ENCODE data around the gene AGBL1.

The AGBL1 gene

DNA sequence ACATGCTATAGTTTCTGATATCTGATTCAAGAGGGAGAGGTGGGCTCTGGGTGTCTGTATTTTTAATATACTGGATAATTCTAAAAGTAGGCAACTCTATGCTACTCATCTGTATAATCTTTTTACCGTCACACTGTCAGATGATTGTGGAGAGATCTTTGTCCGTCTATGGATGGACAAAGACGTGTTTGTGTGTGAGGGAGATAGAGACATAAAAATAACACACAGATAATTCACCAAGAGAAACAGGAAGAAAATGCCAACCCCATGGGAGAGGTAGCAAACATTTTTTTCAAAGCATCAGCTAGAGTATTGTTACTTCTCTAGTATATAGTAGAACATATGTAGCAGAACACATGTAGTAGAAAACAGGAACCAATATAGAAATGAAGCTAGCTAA is 346.1 kb downstream of the AGBL1 start:
- no peaks in the 10 kb centered on the region for H3K36me3 ChIP-seq (ENCODE audit: low read length)

GRCh38 chr15:86432861-86433260 is 353.2 kb downstream of the AGBL1 start:
- Histone ChIP-seq H2AFZ (ENCODE audit: low read depth, low read length, severe bottlenecking) (no peak overlapping the region), H3K27me3 (ENCODE audit: low read length) (no peaks in the 10 kb centered on the region), H4K20me1 (ENCODE audit: low read depth, low read length) (no peaks in the 10 kb centered on the region), H3K4me2 (ENCODE audit: low read depth, low read length, poor library complexity, severe bottlenecking) (no peak overlapping the region), H3K9ac (ENCODE audit: low read length) (no peak overlapping the region), H3K9me3 (ENCODE audit: insufficient read depth, low read length) (no peaks in the 10 kb centered on the region), H3K36me3 (ENCODE audit: low read length) (no peaks in the 10 kb centered on the region), H3K4me3 (ENCODE audit: insufficient read depth, low read length, poor library complexity, severe bottlenecking) (no peak overlapping the region), H3K79me2 (ENCODE audit: insufficient read depth, low read length) (no peaks in the 10 kb centered on the region), H3K9me2 (replicated peaks; ENCODE audit: insufficient read depth, low read length) (no peaks in the 10 kb centered on the region), H3K27ac (ENCODE audit: low read depth, low read length) (no peak overlapping the region), H3F3A (ENCODE audit: insufficient read depth) (no peaks in the 10 kb centered on the region)
- TF ChIP-seq, protein P1, sequence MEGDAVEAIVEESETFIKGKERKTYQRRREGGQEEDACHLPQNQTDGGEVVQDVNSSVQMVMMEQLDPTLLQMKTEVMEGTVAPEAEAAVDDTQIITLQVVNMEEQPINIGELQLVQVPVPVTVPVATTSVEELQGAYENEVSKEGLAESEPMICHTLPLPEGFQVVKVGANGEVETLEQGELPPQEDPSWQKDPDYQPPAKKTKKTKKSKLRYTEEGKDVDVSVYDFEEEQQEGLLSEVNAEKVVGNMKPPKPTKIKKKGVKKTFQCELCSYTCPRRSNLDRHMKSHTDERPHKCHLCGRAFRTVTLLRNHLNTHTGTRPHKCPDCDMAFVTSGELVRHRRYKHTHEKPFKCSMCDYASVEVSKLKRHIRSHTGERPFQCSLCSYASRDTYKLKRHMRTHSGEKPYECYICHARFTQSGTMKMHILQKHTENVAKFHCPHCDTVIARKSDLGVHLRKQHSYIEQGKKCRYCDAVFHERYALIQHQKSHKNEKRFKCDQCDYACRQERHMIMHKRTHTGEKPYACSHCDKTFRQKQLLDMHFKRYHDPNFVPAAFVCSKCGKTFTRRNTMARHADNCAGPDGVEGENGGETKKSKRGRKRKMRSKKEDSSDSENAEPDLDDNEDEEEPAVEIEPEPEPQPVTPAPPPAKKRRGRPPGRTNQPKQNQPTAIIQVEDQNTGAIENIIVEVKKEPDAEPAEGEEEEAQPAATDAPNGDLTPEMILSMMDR (IDR thresholded peaks at IDR 0.05; ENCODE audit: insufficient read depth, low read length, poor library complexity, severe bottlenecking), result no peak
- no peak for TF ChIP-seq EZH2phosphoT487 (conservative IDR thresholded peaks at IDR 0.05; ENCODE audit: low read length)

More for the DNA sequence above, 346.1 kb downstream of the AGBL1 start:
- no peak overlapping the region for H3K9ac ChIP-seq (ENCODE audit: low read length)
- H2AFZ ChIP-seq (ENCODE audit: low read depth, low read length, severe bottlenecking), result no peak overlapping the region
- H3F3A ChIP-seq (ENCODE audit: insufficient read depth), result no peaks in the 10 kb centered on the region
- no peaks in the 10 kb centered on the region for H4K20me1 ChIP-seq (ENCODE audit: low read depth, low read length)
- H3K27ac ChIP-seq (ENCODE audit: low read depth, low read length), result no peak overlapping the region
- no peaks in the 10 kb centered on the region for H3K79me2 ChIP-seq (ENCODE audit: insufficient read depth, low read length)
- TF ChIP-seq EZH2phosphoT487 (conservative IDR thresholded peaks at IDR 0.05; ENCODE audit: low read length), result no peak
- TF ChIP-seq, protein P1 (IDR thresholded peaks at IDR 0.05; ENCODE audit: insufficient read depth, low read length, poor library complexity, severe bottlenecking), result no peak
- no peak overlapping the region for H3K4me3 ChIP-seq (ENCODE audit: insufficient read depth, low read length, poor library complexity, severe bottlenecking)
- H3K27me3 ChIP-seq (ENCODE audit: low read length), result no peaks in the 10 kb centered on the region
- H3K4me2 ChIP-seq (ENCODE audit: low read depth, low read length, poor library complexity, severe bottlenecking), result no peak overlapping the region
- no peaks in the 10 kb centered on the region for H3K9me2 ChIP-seq (replicated peaks; ENCODE audit: insufficient read depth, low read length)
- no peaks in the 10 kb centered on the region for H3K9me3 ChIP-seq (ENCODE audit: insufficient read depth, low read length)

DNA sequence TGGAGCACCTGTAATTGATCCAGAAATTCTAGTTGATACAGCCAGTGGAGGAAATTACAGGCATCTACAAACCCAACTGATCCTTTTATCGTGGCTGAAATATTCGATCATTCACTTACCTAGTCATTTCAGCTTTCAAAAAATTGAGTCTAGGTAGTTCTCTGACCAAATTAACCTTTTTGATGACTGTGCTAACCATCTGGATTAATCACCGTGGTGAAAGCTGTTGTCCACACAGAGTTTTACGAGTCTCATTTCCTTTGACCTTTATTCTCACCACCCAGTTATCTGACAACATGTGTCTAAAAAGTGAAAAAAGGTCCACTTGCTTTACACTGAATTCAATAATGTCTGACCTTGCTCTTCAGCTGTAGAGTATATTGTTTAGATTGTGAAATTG is 354.3 kb downstream of the AGBL1 start:
- Histone ChIP-seq H3F3A (ENCODE audit: insufficient read depth) (no peaks in the 10 kb centered on the region), H3K27ac (ENCODE audit: low read depth, low read length) (no peak overlapping the region), H3K79me2 (ENCODE audit: insufficient read depth, low read length) (no peaks in the 10 kb centered on the region), H3K4me2 (ENCODE audit: low read depth, low read length, poor library complexity, severe bottlenecking) (no peak overlapping the region), H3K36me3 (ENCODE audit: low read length) (no peaks in the 10 kb centered on the region), H4K20me1 (ENCODE audit: low read depth, low read length) (no peaks in the 10 kb centered on the region), H3K9me2 (replicated peaks; ENCODE audit: insufficient read depth, low read length) (no peaks in the 10 kb centered on the region), H3K9ac (ENCODE audit: low read length) (no peak overlapping the region), H3K27me3 (ENCODE audit: low read length) (no peaks in the 10 kb centered on the region), H3K4me3 (ENCODE audit: insufficient read depth, low read length, poor library complexity, severe bottlenecking) (no peak overlapping the region), H3K9me3 (ENCODE audit: insufficient read depth, low read length) (no peaks in the 10 kb centered on the region), H2AFZ (ENCODE audit: low read depth, low read length, severe bottlenecking) (no peak overlapping the region)
- TF ChIP-seq, protein P1 (IDR thresholded peaks at IDR 0.05; ENCODE audit: insufficient read depth, low read length, poor library complexity, severe bottlenecking), result no peak
- no peak for TF ChIP-seq EZH2phosphoT487 (conservative IDR thresholded peaks at IDR 0.05; ENCODE audit: low read length)

All from SU-DHL-6 (cell line).